OCI-LY7 (cell line): Measurements from ENCODE around the gene ALDH7A1. TPM values are rescaled to one million over a fixed set of nuclear protein-coding genes. Genes with fewer than 3 reads are reported as not detected.

Source experiments
- BruUV-seq: library from RNA; stranded (reverse); fragments of 400-500 nt; replicated peaks from 2 replicates; lab custom pipeline; 2021; lab: Mats Ljungman, UMichigan
- CTCF ChIA-PET: fragments of 300-600 bp; sonication (Branson Sonifier 250); formaldehyde crosslinking; loops from one replicate; lab custom pipeline; 2022; ENCODE audit warnings: antibody characterized with exemption; ENCODE audit not compliant: unreplicated experiment; lab: Charles Lee
- POLR2A ChIA-PET: fragments of 300-600 bp; sonication (Branson Sonifier 250); formaldehyde crosslinking; loops from one replicate; lab custom pipeline; 2022; ENCODE audit warnings: antibody characterized with exemption; lab: Charles Lee
- DNase-seq: peaks from one replicate; pipeline ENCODE4 v3.0.0-alpha.2; 2015; ENCODE audit warnings: low spot score
- H2AFZ ChIP-seq: fragments of 200-600 bp; sonication (generic), shearing (Covaris generic); 2 replicates; pipeline ENCODE4 v1.6.1; 2014; ENCODE audit warnings: mild to moderate bottlenecking, antibody characterized with exemption, low read length, moderate library complexity
- H3K27ac ChIP-seq: fragments of 200-600 bp; sonication (generic); 2 replicates; pipeline ENCODE4 v1.5.1; 2014; ENCODE audit warnings: mixed run types, low read depth, mild to moderate bottlenecking, moderate library complexity, low read length, inconsistent platforms; ENCODE audit not compliant: poor library complexity, severe bottlenecking
- H3K36me3 ChIP-seq: fragments of 200-600 bp; sonication (generic); 2 replicates; pipeline ENCODE4 v1.6.1; 2014; ENCODE audit warnings: mild to moderate bottlenecking, antibody characterized with exemption, low read length, moderate library complexity, mixed read lengths; ENCODE audit not compliant: insufficient read depth
- H3K4me1 ChIP-seq: fragments of 200-600 bp; sonication (generic); 2 replicates; pipeline ENCODE4 v1.5.1; 2014; ENCODE audit warnings: mild to moderate bottlenecking, low read length; ENCODE audit not compliant: insufficient read depth, poor library complexity, severe bottlenecking
- H3K4me2 ChIP-seq: fragments of 200-600 bp; sonication (generic); 2 replicates; pipeline ENCODE4 v1.6.1; 2014; ENCODE audit warnings: mild to moderate bottlenecking, low read length
- H3K4me3 ChIP-seq: fragments of 200-600 bp; sonication (generic); 2 replicates; pipeline ENCODE4 v1.5.1; 2014; ENCODE audit warnings: mild to moderate bottlenecking, low read depth, low read length; ENCODE audit not compliant: poor library complexity, severe bottlenecking
- H3K79me2 ChIP-seq: fragments of 200-600 bp; sonication (generic); 2 replicates; pipeline ENCODE4 v1.6.1; 2016; ENCODE audit warnings: low read depth, mild to moderate bottlenecking, low read length, moderate library complexity, mixed read lengths; ENCODE audit not compliant: insufficient read depth
- H3K9me2 ChIP-seq: fragments of 200-600 bp; sonication (generic); 2 replicates; pipeline ENCODE4 v1.6.1; 2016; ENCODE audit warnings: mild to moderate bottlenecking, low read length, mixed read lengths; ENCODE audit not compliant: insufficient read depth
- H3K9me3 ChIP-seq: fragments of 200-600 bp; sonication (generic); 2 replicates; pipeline ENCODE4 v1.6.1; 2014; ENCODE audit warnings: mild to moderate bottlenecking, mixed run types, low read length, mixed read lengths
- H4K20me1 ChIP-seq: fragments of 200-600 bp; sonication (generic); 2 replicates; pipeline ENCODE4 v1.6.1; 2014; ENCODE audit warnings: mild to moderate bottlenecking, antibody characterized with exemption, low read length, moderate library complexity, mixed read lengths; ENCODE audit not compliant: insufficient read depth
- EZH2phosphoT487 ChIP-seq: fragments of 200-600 bp; sonication (generic); IDR thresholded peaks from 2 replicates; pipeline ENCODE4 v1.6.1; 2018; ENCODE audit warnings: low read depth, borderline replicate concordance, mild to moderate bottlenecking, mixed run types, antibody characterized with exemption, low read length, moderate library complexity, mixed read lengths
- intact Hi-C: fragments of 100-400 bp; cut with micrococcal nuclease; formaldehyde crosslinking; loops from one replicate; pipeline ENCODE4 v1.10.0; 2022; ENCODE audit not compliant: unreplicated experiment
- total RNA-seq, 2 experiments: library from RNA; depleted of rRNA in 1 of 2; stranded (reverse); fragments of >200 nt in 1 of 2; shearing (Covaris generic) in 1 of 2; gene quantifications; 2 replicates each; pipeline ENCODE4 v1.2.3, GENCODE V29; 2014 to 2022
- TF ChIP-seq, protein P1 (sequence below): fragments of 200-600 bp; sonication (generic); conservative IDR thresholded peaks from 2 replicates; pipeline ENCODE4 v1.5.1; 2014; ENCODE audit warnings: mild to moderate bottlenecking, antibody characterized with exemption, low read length, moderate library complexity, mixed read lengths

The ALDH7A1 gene
- total RNA-seq, 2 experiments from 2014 or later = not detected

DNA sequence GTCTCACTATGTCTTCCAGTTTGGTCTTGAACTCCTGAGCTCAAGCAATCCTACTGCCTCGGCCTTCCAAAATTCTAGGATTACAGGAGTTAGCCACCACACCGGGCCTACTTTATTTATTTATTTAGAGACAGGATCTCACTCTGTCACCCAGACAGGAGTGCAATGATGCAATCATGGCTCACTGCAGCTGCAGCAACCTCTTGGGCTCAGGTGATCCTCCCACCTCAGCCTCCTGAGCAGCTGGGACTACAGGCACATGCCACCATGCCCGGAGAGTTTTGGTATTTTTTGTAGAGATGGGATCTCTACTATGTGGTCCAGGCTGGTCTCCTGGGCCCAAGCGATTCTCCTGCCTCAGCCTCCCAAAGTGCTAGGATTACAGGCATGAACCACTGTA, 38.5 kb upstream of the ALDH7A1 start:
- no peak overlapping the region for H3K27ac ChIP-seq
- H3K9me2 ChIP-seq = no peaks in the 10 kb centered on the region
- DNase-seq = no peak
- no peak overlapping the region for H2AFZ ChIP-seq
- no peak overlapping the region for H3K4me2 ChIP-seq
- H3K4me1 ChIP-seq = no peaks in the 10 kb centered on the region
- no peaks in the 10 kb centered on the region for H3K79me2 ChIP-seq
- intact Hi-C loops = no loop called here
- H4K20me1 ChIP-seq = no peaks in the 10 kb centered on the region
- no peak for TF ChIP-seq EZH2phosphoT487
- TF ChIP-seq, protein P1, sequence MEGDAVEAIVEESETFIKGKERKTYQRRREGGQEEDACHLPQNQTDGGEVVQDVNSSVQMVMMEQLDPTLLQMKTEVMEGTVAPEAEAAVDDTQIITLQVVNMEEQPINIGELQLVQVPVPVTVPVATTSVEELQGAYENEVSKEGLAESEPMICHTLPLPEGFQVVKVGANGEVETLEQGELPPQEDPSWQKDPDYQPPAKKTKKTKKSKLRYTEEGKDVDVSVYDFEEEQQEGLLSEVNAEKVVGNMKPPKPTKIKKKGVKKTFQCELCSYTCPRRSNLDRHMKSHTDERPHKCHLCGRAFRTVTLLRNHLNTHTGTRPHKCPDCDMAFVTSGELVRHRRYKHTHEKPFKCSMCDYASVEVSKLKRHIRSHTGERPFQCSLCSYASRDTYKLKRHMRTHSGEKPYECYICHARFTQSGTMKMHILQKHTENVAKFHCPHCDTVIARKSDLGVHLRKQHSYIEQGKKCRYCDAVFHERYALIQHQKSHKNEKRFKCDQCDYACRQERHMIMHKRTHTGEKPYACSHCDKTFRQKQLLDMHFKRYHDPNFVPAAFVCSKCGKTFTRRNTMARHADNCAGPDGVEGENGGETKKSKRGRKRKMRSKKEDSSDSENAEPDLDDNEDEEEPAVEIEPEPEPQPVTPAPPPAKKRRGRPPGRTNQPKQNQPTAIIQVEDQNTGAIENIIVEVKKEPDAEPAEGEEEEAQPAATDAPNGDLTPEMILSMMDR = no peak
- ChIA-PET POLR2A (interaction anchor here (1.3 kb wide), 1 partner anchor 9 kb away, joined by 3 read pairs; no protein-coding TSS in a partner anchor), CTCF (no interaction called here)
- no TSS peak for BruUV-seq
- peaks cover 11% of the 10 kb centered on the region; the same call in 1 of the 2 replicates for H3K36me3 ChIP-seq
- no peaks in the 10 kb centered on the region for H3K9me3 ChIP-seq
- no peak overlapping the region for H3K4me3 ChIP-seq

DNA sequence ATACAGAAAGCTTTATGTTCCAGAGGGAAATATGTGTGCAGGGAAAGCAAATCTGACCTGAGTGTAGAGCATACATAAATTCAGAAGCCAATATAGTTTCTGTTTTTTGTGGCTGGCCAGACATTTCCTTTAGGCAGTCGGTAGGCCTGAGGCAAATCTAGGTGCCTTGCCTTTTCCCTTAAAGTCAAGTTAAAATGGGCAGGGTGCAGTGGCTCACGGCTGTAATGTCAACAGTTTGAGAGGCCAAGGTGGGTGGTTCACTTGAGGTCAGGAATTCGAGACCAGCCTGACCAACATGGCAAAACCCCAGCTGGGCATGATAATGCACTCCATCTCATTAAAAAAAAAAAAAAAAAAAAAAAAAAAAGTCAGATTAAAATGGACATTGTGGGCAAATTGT, 36.9 kb upstream of the ALDH7A1 start:
- no peaks in the 10 kb centered on the region for H4K20me1 ChIP-seq
- H2AFZ ChIP-seq = no peak overlapping the region
- intact Hi-C loops = no loop called here
- H3K9me2 ChIP-seq = no peaks in the 10 kb centered on the region
- TF ChIP-seq, protein P1 = no peak
- TF ChIP-seq EZH2phosphoT487 = no peak
- H3K27ac ChIP-seq = no peak overlapping the region
- no peak overlapping the region for H3K4me2 ChIP-seq
- H3K79me2 ChIP-seq = no peaks in the 10 kb centered on the region
- CTCF ChIA-PET = no interaction called here
- H3K36me3 ChIP-seq = peaks cover 27% of the 10 kb centered on the region
- H3K4me1 ChIP-seq = no peaks in the 10 kb centered on the region
- BruUV-seq = no TSS peak
- H3K9me3 ChIP-seq = no peaks in the 10 kb centered on the region
- no peak for DNase-seq
- POLR2A ChIA-PET = interaction anchor here (0.6 to 1.1 kb wide), 3 partner anchors 9 to 684 kb away, joined by 3 to 4 read pairs (median 4); no protein-coding TSS in a partner anchor
- H3K4me3 ChIP-seq = no peak overlapping the region

DNA sequence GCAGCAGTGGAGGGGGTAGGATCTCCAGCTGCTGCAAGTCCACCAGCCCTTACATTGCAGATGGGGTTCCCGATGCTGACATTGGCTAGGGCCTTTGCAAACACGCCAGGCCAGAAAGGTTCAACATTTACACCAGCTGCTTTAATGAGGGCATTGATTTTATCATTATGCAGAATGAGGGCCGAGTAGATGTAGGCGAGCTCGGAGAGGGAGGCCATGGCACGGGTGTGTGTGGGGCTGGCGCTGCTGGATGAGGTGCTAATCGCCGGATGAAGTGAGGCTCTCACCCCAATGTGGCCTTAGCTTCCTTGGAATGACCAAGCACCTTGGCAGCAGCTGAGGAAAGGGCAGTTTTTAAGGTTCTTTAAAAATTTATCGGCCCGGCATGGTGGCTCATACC, 33.1 kb upstream of the ALDH7A1 start:
- H2AFZ ChIP-seq = no peak overlapping the region
- no peaks in the 10 kb centered on the region for H3K9me3 ChIP-seq
- no peak overlapping the region for H3K4me2 ChIP-seq
- no peak for DNase-seq
- TF ChIP-seq EZH2phosphoT487 = no peak
- TF ChIP-seq, protein P1 = no peak
- no peak overlapping the region for H3K27ac ChIP-seq
- H3K36me3 ChIP-seq = peaks cover 63% of the 10 kb centered on the region
- no TSS peak for BruUV-seq
- H4K20me1 ChIP-seq = no peaks in the 10 kb centered on the region
- intact Hi-C loops = no loop called here
- no peaks in the 10 kb centered on the region for H3K9me2 ChIP-seq
- no peaks in the 10 kb centered on the region for H3K4me1 ChIP-seq
- no peak overlapping the region for H3K4me3 ChIP-seq
- CTCF ChIA-PET = no interaction called here
- POLR2A ChIA-PET = interaction anchor here (0.6 to 1.9 kb wide), 3 partner anchors 13 to 78 kb away, joined by 3 to 5 read pairs (median 4); no protein-coding TSS in a partner anchor
- H3K79me2 ChIP-seq = peaks cover 13% of the 10 kb centered on the region
